Measurements from ENCODE around the gene SBF2. TPM values are rescaled to one million over a fixed set of nuclear protein-coding genes. Genes with fewer than 3 reads are reported as not detected.

Gene SBF2
- total and polyA plus RNA-seq, 2 of the 13 experiments (the other 11 are each of a cell fraction or from before 2014, with no cell fraction given): 24.0 to 45.8 TPM

- POLR2A ChIA-PET: no interaction called here
- CTCF ChIA-PET (ENCODE audit: low intra/inter-chr PET ratio, low total read pairs): no interaction called here
- intact Hi-C loops (cut with micrococcal nuclease; ENCODE audit: unreplicated experiment): no loop called here
Measured at GRCh38 chr11:9992306-9992705, 301.7 kb downstream of the SBF2 start.

More at GRCh38 chr11:9992306-9992705, 301.7 kb downstream of the SBF2 start:
- no peaks in the 10 kb centered on the region for H3K9me3 ChIP-seq (ENCODE audit: low read length)
- no peak overlapping the region for H2AFZ ChIP-seq (ENCODE audit: low read length)
- no peak overlapping the region for H3K4me2 ChIP-seq (ENCODE audit: low read depth, low read length)
- TF ChIP-seq MBNL3 (CRISPR knock-in tag; conservative IDR thresholded peaks at IDR 0.05) (no peak), HIVEP1 (CRISPR knock-in tag; IDR thresholded peaks at IDR 0.05) (no peak), ZNF772 (CRISPR knock-in tag; IDR thresholded peaks at IDR 0.05) (no peak), ZNF780A (CRISPR knock-in tag; IDR thresholded peaks at IDR 0.05) (no peak), EZH2 (conservative IDR thresholded peaks at IDR 0.05; ENCODE audit: low read depth, low read length) (no peak), CERS6 (CRISPR knock-in tag; IDR thresholded peaks at IDR 0.05) (no peak), ZNF549 (CRISPR knock-in tag; IDR thresholded peaks at IDR 0.05) (no peak), ZNF331 (CRISPR knock-in tag; IDR thresholded peaks at IDR 0.05) (no peak), SP140L (CRISPR knock-in tag; IDR thresholded peaks at IDR 0.05; ENCODE audit: borderline replicate concordance) (no peak), ZNF777 (CRISPR knock-in tag; IDR thresholded peaks at IDR 0.05) (no peak), ZBTB38 (CRISPR knock-in tag; IDR thresholded peaks at IDR 0.05) (no peak), MTA3 (CRISPR knock-in tag; IDR thresholded peaks at IDR 0.05) (no peak), ATF6 (CRISPR knock-in tag; conservative IDR thresholded peaks at IDR 0.05) (no peak), ZC3H4 (CRISPR knock-in tag; IDR thresholded peaks at IDR 0.05; ENCODE audit: borderline replicate concordance) (no peak), ERF (CRISPR knock-in tag; IDR thresholded peaks at IDR 0.05) (no peak), BCL6 (CRISPR knock-in tag; IDR thresholded peaks at IDR 0.05) (no peak), SP1 (IDR thresholded peaks at IDR 0.05) (no peak), SP1 (CRISPR knock-in tag; IDR thresholded peaks at IDR 0.05) (no peak), KLF6 (CRISPR knock-in tag; IDR thresholded peaks at IDR 0.05) (no peak), PHF5A (CRISPR knock-in tag; IDR thresholded peaks at IDR 0.05; ENCODE audit: low read depth, unreplicated experiment) (no peak), SALL1 (CRISPR knock-in tag; IDR thresholded peaks at IDR 0.05) (no peak)
- FAIRE-seq (no peak), ATAC-seq (no peak), DNase-seq (ENCODE audit: low spot score) (no peak)
- H3K4me1 ChIP-seq (ENCODE audit: insufficient read depth, low read length): no peaks in the 10 kb centered on the region; the same call in 1 of the 2 replicates
- H3K27me3 ChIP-seq (ENCODE audit: control insufficient read depth in 1 of 2, insufficient read depth in 2 of 2, low read length in 2 of 2): no peaks in the 10 kb centered on the region
- 95% methylated on average over 3 of the region's 3 CpGs for WGBS (ENCODE audit: low lambda C conversion rate)
- no peak overlapping the region for H3K9ac ChIP-seq (ENCODE audit: insufficient read depth, low read depth, low read length)
- H3K27ac ChIP-seq (ENCODE audit: extremely low read length, insufficient read depth, low read length): no peak overlapping the region
- peaks cover 0 to 1% of the 10 kb centered on the region in 2 experiments; a peak in 1 of 5 replicates for H3K36me3 ChIP-seq (replicated peaks in 1 of 2; ENCODE audit: control insufficient read depth in 1 of 2, insufficient read depth in 2 of 2, low read length in 2 of 2)
- no peaks in the 10 kb centered on the region for H4K20me1 ChIP-seq (ENCODE audit: insufficient read depth, low read length)
- H3K79me2 ChIP-seq (ENCODE audit: insufficient read depth, low read length): no peaks in the 10 kb centered on the region
- BruUV-seq (replicated peaks): no TSS peak
- in situ Hi-C loops (cut with HindIII; ENCODE audit: extremely low pct_ligation_motif_present, low pct_unique_long_range_greater_than_20kb): no loop called here
- no peak overlapping the region for H3K4me3 ChIP-seq (replicated peaks in 1 of 3; ENCODE audit: insufficient read depth in 1 of 3, low read depth in 2 of 3, low read length in 3 of 3)
